Osteoblast (primary cell): ENCODE data around the gene MACROD2. TPM values are rescaled to one million over a fixed set of nuclear protein-coding genes. Genes with fewer than 3 reads are reported as not detected.
A peak's percentile ranks its signal among the peaks of the same experiment; 100 is the strongest.

Experiments used
- DNase-seq: peaks from one replicate; pipeline ENCODE4 v3.0.0; 2011; ENCODE audit warnings: low spot score, mixed read lengths; ENCODE audit not compliant: insufficient read length; ENCODE audit errors: missing footprints
- H2AFZ ChIP-seq: 2 replicates; pipeline ENCODE4 v1.6.0; 2011; ENCODE audit warnings: mild to moderate bottlenecking, low read length
- H3K27ac ChIP-seq: 2 replicates; pipeline ENCODE4 v1.5.1; 2011; ENCODE audit warnings: mild to moderate bottlenecking, low read depth, low read length, moderate library complexity
- H3K27me3 ChIP-seq: 2 replicates; pipeline ENCODE4 v1.6.0; 2012; ENCODE audit warnings: mild to moderate bottlenecking, control low read depth, inconsistent platforms, low read length, moderate library complexity; ENCODE audit not compliant: insufficient read depth
- H3K36me3 ChIP-seq: 2 replicates; pipeline ENCODE4 v1.5.1; 2011; ENCODE audit warnings: mild to moderate bottlenecking, low read length, control low read depth, moderate library complexity; ENCODE audit not compliant: insufficient read depth
- H3K4me1 ChIP-seq: 2 replicates; pipeline ENCODE4 v1.5.1; 2011; ENCODE audit warnings: mild to moderate bottlenecking, low read length, control low read depth, moderate library complexity; ENCODE audit not compliant: insufficient read depth
- H3K4me2 ChIP-seq: 2 replicates; pipeline ENCODE4 v1.6.0; 2011; ENCODE audit warnings: mild to moderate bottlenecking, low read length; ENCODE audit not compliant: insufficient read depth
- H3K4me3 ChIP-seq: fragments of 200-600 bp; sonication (generic); 3 replicates; pipeline ENCODE4 v1.5.1; 2012; ENCODE audit warnings: mild to moderate bottlenecking, low read length, inconsistent platforms; ENCODE audit not compliant: insufficient read depth
- H3K79me2 ChIP-seq: 2 replicates; pipeline ENCODE4 v1.6.0; 2012; ENCODE audit warnings: mild to moderate bottlenecking, low read length, control low read depth, inconsistent platforms; ENCODE audit not compliant: insufficient read depth
- H3K9me3 ChIP-seq: 2 replicates; pipeline ENCODE4 v1.5.1; 2011; ENCODE audit warnings: low read depth, low read length, control low read depth
- H4K20me1 ChIP-seq: 2 replicates; pipeline ENCODE4 v1.6.0; 2012; ENCODE audit warnings: mild to moderate bottlenecking, low read length, control low read depth; ENCODE audit not compliant: insufficient read depth
- CTCF ChIP-seq: IDR thresholded peaks from 2 replicates; pipeline ENCODE4 v1.5.1; 2011; ENCODE audit warnings: mild to moderate bottlenecking, low read depth, low read length, moderate library complexity; ENCODE audit errors: extremely low read depth
- total RNA-seq: library from RNA; depleted of rRNA; stranded (reverse); fragments of >200 nt; gene quantifications from 2 replicates; pipeline ENCODE4 v1.2.3, GENCODE V29; 2012

MACROD2 gene
- total RNA-seq, 1 donor, result 4.0 TPM

- peaks cover 40% of the 10 kb centered on the region for H3K4me1 ChIP-seq
- no peaks in the 10 kb centered on the region for H3K9me3 ChIP-seq
- no peaks in the 10 kb centered on the region for H3K36me3 ChIP-seq
- H3K4me3 ChIP-seq, result no peak overlapping the region
- no peaks in the 10 kb centered on the region for H3K27me3 ChIP-seq
- H3K79me2 ChIP-seq, result no peaks in the 10 kb centered on the region
- no peak for DNase-seq
- H3K4me2 ChIP-seq, result no peak overlapping the region
- peak overlapping the region; percentile 5 for H2AFZ ChIP-seq
- H4K20me1 ChIP-seq, result no peaks in the 10 kb centered on the region
- no peak for TF ChIP-seq CTCF
- no peak overlapping the region for H3K27ac ChIP-seq
Observed at GRCh38 chr20:15675813-15676484, 1680.6 kb downstream of the MACROD2 start.

GRCh38 chr20:15676815-15677214 is 1681.5 kb downstream of the MACROD2 start:
- H3K79me2 ChIP-seq, result no peaks in the 10 kb centered on the region
- H4K20me1 ChIP-seq, result no peaks in the 10 kb centered on the region
- DNase-seq, result no peak
- no peak overlapping the region for H3K4me2 ChIP-seq
- no peak overlapping the region for H3K27ac ChIP-seq
- TF ChIP-seq CTCF, result no peak
- peaks cover 38% of the 10 kb centered on the region for H3K4me1 ChIP-seq
- no peaks in the 10 kb centered on the region for H3K36me3 ChIP-seq
- no peak overlapping the region for H2AFZ ChIP-seq
- no peaks in the 10 kb centered on the region for H3K9me3 ChIP-seq
- H3K4me3 ChIP-seq, result no peak overlapping the region
- H3K27me3 ChIP-seq, result no peaks in the 10 kb centered on the region

GRCh38 chr20:15682690-15683089 is 1687.4 kb downstream of the MACROD2 start:
- Histone ChIP-seq H2AFZ (no peak overlapping the region), H3K4me2 (peak overlapping the region; percentile 28)

More at GRCh38 chr20:15682690-15683089, 1687.4 kb downstream of the MACROD2 start:
- H3K4me1 ChIP-seq, result peaks cover 5% of the 10 kb centered on the region
- no peak for TF ChIP-seq CTCF
- H3K27me3 ChIP-seq, result no peaks in the 10 kb centered on the region
- H3K9me3 ChIP-seq, result no peaks in the 10 kb centered on the region
- H3K27ac ChIP-seq, result no peak overlapping the region
- no peaks in the 10 kb centered on the region for H3K79me2 ChIP-seq
- no peak for DNase-seq
- no peaks in the 10 kb centered on the region for H3K36me3 ChIP-seq
- no peak overlapping the region for H3K4me3 ChIP-seq
- H4K20me1 ChIP-seq, result no peaks in the 10 kb centered on the region
